Natural killer cell (primary cell): ENCODE measurements around the gene RAI14. TPM values are rescaled to one million over a fixed set of nuclear protein-coding genes. Genes with fewer than 3 reads are reported as not detected.

Source experiments
- ATAC-seq, 3 donors: fragments of 150-1000 bp in 2 of 3; fragments of 200-7000 bp in 1 of 3; cut with Tn5 transposase; 1 replicate in 1 of 3; 2 replicates in 2 of 3; pipeline ENCODE4 v1.10.0; 2021; ENCODE audit warnings: mild to moderate bottlenecking in 2 of 3, moderate library complexity in 2 of 3
- DNase-seq, 2 donors: peaks; one replicate each; pipeline versions ENCODE4 v3.0.0 to v3.0.0-alpha.2; 2013 to 2021; ENCODE audit warnings: mixed read lengths in 1 of 2
- H3K27ac ChIP-seq: one replicate; pipeline ENCODE4 v1.5.1; 2013; ENCODE audit warnings: mild to moderate bottlenecking, low read length
- H3K27me3 ChIP-seq: one replicate; pipeline ENCODE4 v1.6.1; 2013; ENCODE audit warnings: low read length; ENCODE audit not compliant: control insufficient read depth, insufficient read depth
- H3K36me3 ChIP-seq: one replicate; pipeline ENCODE4 v1.6.1; 2013; ENCODE audit warnings: low read length; ENCODE audit not compliant: control insufficient read depth, insufficient read depth
- H3K4me1 ChIP-seq: one replicate; pipeline ENCODE4 v1.6.1; 2013; ENCODE audit warnings: low read length; ENCODE audit not compliant: control insufficient read depth, insufficient read depth
- H3K4me3 ChIP-seq: one replicate; pipeline ENCODE4 v1.5.1; 2013; ENCODE audit warnings: low read length
- H3K9me3 ChIP-seq: one replicate; pipeline ENCODE4 v1.6.1; 2013; ENCODE audit warnings: low read length; ENCODE audit not compliant: control insufficient read depth, insufficient read depth
- H3K27ac Mint-ChIP-seq, 2 donors: one replicate each; pipeline ENCODE4 v1.8.0; 2022; ENCODE audit warnings: mild to moderate bottlenecking in 2 of 2, mixed read lengths in 2 of 2, moderate library complexity in 1 of 2
- H3K27me3 Mint-ChIP-seq, 2 donors: one replicate each; pipeline ENCODE4 v1.8.0; 2022; ENCODE audit warnings: low read depth in 2 of 2, mixed read lengths in 2 of 2
- H3K36me3 Mint-ChIP-seq: one replicate; pipeline ENCODE4 v1.8.0; 2022; ENCODE audit warnings: mixed read lengths
- H3K4me1 Mint-ChIP-seq, 2 donors: one replicate each; pipeline ENCODE4 v1.8.0; 2022; ENCODE audit warnings: mixed read lengths in 2 of 2
- H3K4me3 Mint-ChIP-seq: one replicate; pipeline ENCODE4 v1.8.0; 2022; ENCODE audit warnings: mild to moderate bottlenecking, moderate library complexity, mixed read lengths
- H3K9me3 Mint-ChIP-seq, 2 donors: one replicate each; pipeline ENCODE4 v1.8.0; 2022; ENCODE audit warnings: mixed read lengths in 2 of 2
- CTCF ChIP-seq: fragments of 200-600 bp; IDR thresholded peaks from one replicate; pipeline ENCODE4 v1.8.0; 2022; ENCODE audit warnings: antibody characterized with exemption
- WGBS: methylation state at CpG from one replicate; pipeline ENCODE4 v1.1.7; 2013; ENCODE audit warnings: missing lambda C conversion rate; ENCODE audit not compliant: insufficient coverage; 5-methylcytosine and 5-hydroxymethylcytosine counted together
- intact Hi-C: fragments of 100-400 bp; cut with micrococcal nuclease; formaldehyde crosslinking; loops from one replicate; pipeline ENCODE4 v1.14.2; 2022
- total RNA-seq, 4 donors: library from RNA; stranded (reverse); fragments of 120-200 nt in 1 of 4; gene quantifications; one replicate each; pipeline versions ENCODE4 v1.2.3 to v1.2.4, GENCODE V29; 2013 to 2022

RAI14 gene
- total RNA-seq, 3 donors from 2014 or later (not counting 1 experiment from before 2014, with no cell fraction given), result 0.40 to 2.9 (median 2.8) TPM

- Histone ChIP-seq H3K36me3 (no peaks in the 10 kb centered on the region), H3K4me1 (no peaks in the 10 kb centered on the region), H3K9me3 (no peaks in the 10 kb centered on the region), H3K27ac (no peak overlapping the region), H3K4me3 (no peak overlapping the region), H3K27me3 (no peaks in the 10 kb centered on the region)
- H3K27ac Mint-ChIP-seq, result no peak overlapping the region
- intact Hi-C loops, result no loop called here
- H3K9me3 Mint-ChIP-seq, result no peaks in the 10 kb centered on the region
- H3K36me3 Mint-ChIP-seq, result no peaks in the 10 kb centered on the region
- H3K4me1 Mint-ChIP-seq, result no peaks in the 10 kb centered on the region
- ATAC-seq (no peak), DNase-seq (no peak)
- WGBS, result 90% methylated on average over 4 of the region's 4 CpGs
- peaks cover 0 to 2% of the 10 kb centered on the region in 2 donors for H3K27me3 Mint-ChIP-seq
- H3K4me3 Mint-ChIP-seq, result no peak overlapping the region
- TF ChIP-seq CTCF, result no peak
Observed at GRCh38 chr5:34728236-34728635, 72.1 kb downstream of the RAI14 start.

GRCh38 chr5:34731435-34732232 is 75.5 kb downstream of the RAI14 start:
- no peak overlapping the region for H3K4me3 ChIP-seq
- Mint-ChIP-seq H3K36me3 (no peaks in the 10 kb centered on the region), H3K4me3 (no peak overlapping the region), H3K9me3 (no peaks in the 10 kb centered on the region), H3K27me3 (peaks cover 0 to 2% of the 10 kb centered on the region in 2 donors), H3K4me1 (no peaks in the 10 kb centered on the region), H3K27ac (no peak overlapping the region)
- no peaks in the 10 kb centered on the region for H3K36me3 ChIP-seq
- DNase-seq, result no peak
- H3K27me3 ChIP-seq, result no peaks in the 10 kb centered on the region
- intact Hi-C loops, result no loop called here
- ATAC-seq, result no peak
- H3K9me3 ChIP-seq, result no peaks in the 10 kb centered on the region
- 79% methylated on average over 6 of the region's 6 CpGs for WGBS
- no peak overlapping the region for H3K27ac ChIP-seq
- no peaks in the 10 kb centered on the region for H3K4me1 ChIP-seq
- TF ChIP-seq CTCF, result no peak

- DNase-seq (no peak), ATAC-seq (no peak)
- no peaks in the 10 kb centered on the region for H3K4me1 ChIP-seq
- 92% methylated on average over 2 of the region's 3 CpGs for WGBS
- H3K4me3 Mint-ChIP-seq, result no peak overlapping the region
- no peaks in the 10 kb centered on the region for H3K36me3 Mint-ChIP-seq
- H3K9me3 Mint-ChIP-seq, result no peaks in the 10 kb centered on the region
- no peaks in the 10 kb centered on the region for H3K9me3 ChIP-seq
- intact Hi-C loops, result no loop called here
- no peaks in the 10 kb centered on the region for H3K27me3 ChIP-seq
- no peak for TF ChIP-seq CTCF
- H3K27me3 Mint-ChIP-seq, result peaks cover 0 to 13% of the 10 kb centered on the region in 2 donors
- H3K36me3 ChIP-seq, result no peaks in the 10 kb centered on the region
- no peak overlapping the region for H3K4me3 ChIP-seq
- H3K27ac Mint-ChIP-seq, result no peak overlapping the region
- H3K27ac ChIP-seq, result no peak overlapping the region
- no peaks in the 10 kb centered on the region for H3K4me1 Mint-ChIP-seq
Observed at GRCh38 chr5:34734326-34734725, 78.2 kb downstream of the RAI14 start.
